CD4-positive, alpha-beta T cell treated with Interleukin-10 for 1 hour (primary cell): Measurements from ENCODE around the gene DGCR2.
"Not testable (repeated sequence)": the region's sequence is repeated elsewhere in the genome, so short reads cannot be mapped to it uniquely, and the experiment has no call there.

Source experiments
- DNase-seq: peaks from one replicate; pipeline ENCODE4 v3.0.0-alpha.2; 2020

The DGCR2 gene

GRCh38 chr22:18994701-18995326 lies 127.4 kb downstream of the DGCR2 start:
- no peak for DNase-seq

- DNase-seq, result no peak
Measured at GRCh38 chr22:18994056-18994455, 128.2 kb downstream of the DGCR2 start.

GRCh38 chr22:18992543-18993198 lies 129.5 kb downstream of the DGCR2 start:
- DNase-seq, result no peak

- no peak for DNase-seq
Measured at GRCh38 chr22:18991821-18992442, 130.3 kb downstream of the DGCR2 start.

GRCh38 chr22:18991138-18991432 lies 131.1 kb downstream of the DGCR2 start:
- DNase-seq, result no peak

GRCh38 chr22:18990355-18991137 lies 131.7 kb downstream of the DGCR2 start:
- DNase-seq, result no peak

- DNase-seq, result no peak
Measured at GRCh38 chr22:18988958-18989357, 133.3 kb downstream of the DGCR2 start.

GRCh38 chr22:18987765-18988164 lies 134.4 kb downstream of the DGCR2 start:
- peak; percentile 3 for DNase-seq

- DNase-seq, result not testable (repeated sequence)
Measured at GRCh38 chr22:18987114-18987513, 135.1 kb downstream of the DGCR2 start.
